B cell (primary cell): ENCODE data around the gene RAB26.

Experiments
- EZH2 ChIP-seq: IDR thresholded peaks from 2 replicates; pipeline ENCODE4 v1.6.1; 2012; ENCODE audit warnings: borderline replicate concordance, low read depth, mild to moderate bottlenecking, moderate library complexity, low read length; ENCODE audit not compliant: insufficient read depth, poor library complexity, severe bottlenecking
- TF ChIP-seq, protein P1 (sequence below): fragments of 200-600 bp; IDR thresholded peaks from one replicate; pipeline ENCODE4 v1.8.0; 2022; ENCODE audit warnings: antibody characterized with exemption, mild to moderate bottlenecking

DNA sequence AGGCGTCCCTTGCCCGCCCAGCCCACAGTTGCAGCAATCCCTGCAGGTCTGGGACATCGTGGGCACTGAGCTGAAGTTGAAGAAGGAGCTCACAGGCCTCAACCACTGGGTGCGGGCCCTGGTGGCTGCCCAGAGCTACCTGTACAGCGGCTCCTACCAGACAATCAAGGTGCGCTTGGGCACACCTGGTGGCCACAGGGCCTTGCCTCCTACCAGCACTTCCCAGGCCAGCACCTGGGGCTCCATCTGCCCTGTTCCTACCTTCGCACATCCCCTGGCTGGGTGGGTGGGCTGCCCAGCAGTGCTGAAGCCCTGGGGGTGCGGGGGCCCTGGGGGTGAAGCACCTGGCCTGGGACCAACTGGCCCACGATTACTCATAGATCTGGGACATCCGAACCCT lies 27.0 kb downstream of the RAB26 start:
- TF ChIP-seq EZH2 = no peak
- TF ChIP-seq, protein P1, sequence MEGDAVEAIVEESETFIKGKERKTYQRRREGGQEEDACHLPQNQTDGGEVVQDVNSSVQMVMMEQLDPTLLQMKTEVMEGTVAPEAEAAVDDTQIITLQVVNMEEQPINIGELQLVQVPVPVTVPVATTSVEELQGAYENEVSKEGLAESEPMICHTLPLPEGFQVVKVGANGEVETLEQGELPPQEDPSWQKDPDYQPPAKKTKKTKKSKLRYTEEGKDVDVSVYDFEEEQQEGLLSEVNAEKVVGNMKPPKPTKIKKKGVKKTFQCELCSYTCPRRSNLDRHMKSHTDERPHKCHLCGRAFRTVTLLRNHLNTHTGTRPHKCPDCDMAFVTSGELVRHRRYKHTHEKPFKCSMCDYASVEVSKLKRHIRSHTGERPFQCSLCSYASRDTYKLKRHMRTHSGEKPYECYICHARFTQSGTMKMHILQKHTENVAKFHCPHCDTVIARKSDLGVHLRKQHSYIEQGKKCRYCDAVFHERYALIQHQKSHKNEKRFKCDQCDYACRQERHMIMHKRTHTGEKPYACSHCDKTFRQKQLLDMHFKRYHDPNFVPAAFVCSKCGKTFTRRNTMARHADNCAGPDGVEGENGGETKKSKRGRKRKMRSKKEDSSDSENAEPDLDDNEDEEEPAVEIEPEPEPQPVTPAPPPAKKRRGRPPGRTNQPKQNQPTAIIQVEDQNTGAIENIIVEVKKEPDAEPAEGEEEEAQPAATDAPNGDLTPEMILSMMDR = no peak
